HEK293T (cell line): Measurements from ENCODE around the gene DGKD.

ENCODE experiments used
- BHLHE40 ChIP-seq: fragments of 450-650 bp; IDR thresholded peaks from 2 replicates; pipeline ENCODE4 v1.6.1; 2016; ENCODE audit warnings: mild to moderate bottlenecking, moderate library complexity, borderline replicate concordance
- ELF4 ChIP-seq: fragments of 450-650 bp; IDR thresholded peaks from 2 replicates; pipeline ENCODE4 v1.6.1; 2017; ENCODE audit warnings: antibody characterized with exemption
- FOXA1 ChIP-seq: fragments of 450-650 bp; IDR thresholded peaks from 2 replicates; pipeline ENCODE4 v1.6.1; 2016; ENCODE audit warnings: mild to moderate bottlenecking
- FOXM1 ChIP-seq: fragments of 450-650 bp; IDR thresholded peaks from 2 replicates; pipeline ENCODE4 v1.6.1; 2017; ENCODE audit warnings: mild to moderate bottlenecking, borderline replicate concordance
- HDGF ChIP-seq: fragments of 450-650 bp; IDR thresholded peaks from 2 replicates; pipeline ENCODE4 v1.6.1; 2017; ENCODE audit warnings: antibody characterized with exemption, borderline replicate concordance
- NFRKB ChIP-seq: fragments of 450-650 bp; IDR thresholded peaks from 2 replicates; pipeline ENCODE4 v1.6.1; 2016; ENCODE audit warnings: mild to moderate bottlenecking, moderate library complexity
- SP1 ChIP-seq: fragments of 450-650 bp; IDR thresholded peaks from 2 replicates; pipeline ENCODE4 v1.6.1; 2017
- SUZ12 ChIP-seq: fragments of 450-650 bp; IDR thresholded peaks from 2 replicates; pipeline ENCODE4 v1.6.1; 2016; ENCODE audit warnings: mild to moderate bottlenecking
- TARDBP ChIP-seq: fragments of 450-650 bp; IDR thresholded peaks from 2 replicates; pipeline ENCODE4 v1.6.1; 2016
- TF ChIP-seq, protein P1 (sequence below): fragments of 450-650 bp; IDR thresholded peaks from 2 replicates; pipeline ENCODE4 v1.6.1; 2016

DNA sequence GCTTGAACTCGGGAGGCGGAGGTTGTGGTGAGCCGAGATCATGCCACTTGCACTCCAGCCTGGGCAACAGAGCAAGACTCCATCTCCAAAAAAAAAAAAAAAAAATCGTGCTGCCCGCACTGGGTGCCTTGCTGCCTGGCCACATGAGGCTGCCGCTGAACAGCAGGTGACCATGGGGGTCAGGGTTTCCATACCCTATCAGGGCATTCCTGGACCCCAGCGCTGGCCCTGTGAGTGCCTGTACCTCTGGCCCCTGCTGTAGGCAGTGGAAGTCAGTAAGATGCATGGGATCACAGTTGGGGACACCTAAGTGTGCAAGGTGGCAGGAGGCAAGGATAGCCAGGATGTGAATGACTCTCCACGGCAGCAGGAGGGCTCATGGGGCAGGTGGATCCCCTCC lies 27.8 kb upstream of the DGKD start:
- TF ChIP-seq HDGF = no peak
- no peak for TF ChIP-seq NFRKB
- no peak for TF ChIP-seq ELF4
- no peak for TF ChIP-seq SUZ12
- TF ChIP-seq SP1 = no peak
- TF ChIP-seq FOXA1 = no peak
- no peak for TF ChIP-seq BHLHE40
- TF ChIP-seq FOXM1 = no peak
- TF ChIP-seq, protein P1, sequence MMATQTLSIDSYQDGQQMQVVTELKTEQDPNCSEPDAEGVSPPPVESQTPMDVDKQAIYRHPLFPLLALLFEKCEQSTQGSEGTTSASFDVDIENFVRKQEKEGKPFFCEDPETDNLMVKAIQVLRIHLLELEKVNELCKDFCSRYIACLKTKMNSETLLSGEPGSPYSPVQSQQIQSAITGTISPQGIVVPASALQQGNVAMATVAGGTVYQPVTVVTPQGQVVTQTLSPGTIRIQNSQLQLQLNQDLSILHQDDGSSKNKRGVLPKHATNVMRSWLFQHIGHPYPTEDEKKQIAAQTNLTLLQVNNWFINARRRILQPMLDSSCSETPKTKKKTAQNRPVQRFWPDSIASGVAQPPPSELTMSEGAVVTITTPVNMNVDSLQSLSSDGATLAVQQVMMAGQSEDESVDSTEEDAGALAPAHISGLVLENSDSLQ = no peak
- TF ChIP-seq TARDBP = no peak
